M059J (cell line): Measurements from ENCODE around the gene CRELD2. TPM values are rescaled to one million over a fixed set of nuclear protein-coding genes. Genes with fewer than 3 reads are reported as not detected.
"Not testable (repeated sequence)": the region's sequence is repeated elsewhere in the genome, so short reads cannot be mapped to it uniquely, and the experiment has no call there.

Source experiments
- DNase-seq: peaks from one replicate; pipeline ENCODE4 v3.0.0-alpha.2; 2012; ENCODE audit warnings: low read depth
- total RNA-seq: library from RNA; depleted of rRNA; stranded (reverse); fragments of >200 nt; shearing (Covaris generic); gene quantifications from 2 replicates; pipeline ENCODE4 v1.2.3, GENCODE V29; 2014

The CRELD2 gene
- total RNA-seq, 1 experiment from 2014 or later = 83.7 TPM

DNA sequence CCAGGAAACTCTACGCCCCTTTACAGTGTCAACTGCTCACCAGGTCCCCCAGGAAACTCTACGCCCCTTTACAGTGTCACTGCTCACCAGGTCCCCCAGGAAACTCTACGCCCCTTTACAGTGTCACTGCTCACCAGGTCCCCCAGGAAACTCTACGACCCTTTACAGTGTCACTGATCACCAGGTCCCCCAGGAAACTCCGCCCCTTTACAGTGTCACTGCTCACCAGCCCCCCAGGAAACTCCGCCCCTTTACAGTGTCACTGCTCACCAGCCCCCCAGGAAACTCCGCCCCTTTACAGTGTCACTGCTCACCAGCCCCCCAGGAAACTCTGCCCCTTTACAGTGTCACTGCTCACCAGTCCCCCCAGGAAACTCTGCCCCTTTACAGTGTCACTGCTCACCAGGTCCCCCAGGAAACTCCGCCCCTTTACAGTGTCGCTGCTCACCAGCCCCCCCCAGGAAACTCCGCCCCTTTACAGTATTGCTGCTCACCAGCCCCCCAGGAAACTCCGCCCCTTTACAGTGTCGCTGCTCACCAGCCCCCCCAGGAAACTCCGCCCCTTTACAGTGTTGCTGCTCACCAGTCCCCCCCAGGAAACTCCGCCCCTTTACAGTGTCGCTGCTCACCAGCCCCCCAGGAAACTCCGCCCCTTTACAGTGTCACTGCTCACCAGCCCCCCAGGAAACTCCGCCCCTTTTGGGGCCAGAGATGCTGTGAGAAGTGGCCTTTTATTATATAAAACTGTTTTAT is 26.8 kb downstream of the CRELD2 start:
- not testable (repeated sequence) for DNase-seq

GRCh38 chr22:49946612-49947295 is 28.3 kb downstream of the CRELD2 start:
- DNase-seq = no peak

GRCh38 chr22:49947296-49947622 is 28.8 kb downstream of the CRELD2 start:
- DNase-seq = no peak

GRCh38 chr22:49948116-49948957 is 29.9 kb downstream of the CRELD2 start:
- no peak for DNase-seq

GRCh38 chr22:49948958-49949913 is 30.8 kb downstream of the CRELD2 start:
- DNase-seq = no peak

DNA sequence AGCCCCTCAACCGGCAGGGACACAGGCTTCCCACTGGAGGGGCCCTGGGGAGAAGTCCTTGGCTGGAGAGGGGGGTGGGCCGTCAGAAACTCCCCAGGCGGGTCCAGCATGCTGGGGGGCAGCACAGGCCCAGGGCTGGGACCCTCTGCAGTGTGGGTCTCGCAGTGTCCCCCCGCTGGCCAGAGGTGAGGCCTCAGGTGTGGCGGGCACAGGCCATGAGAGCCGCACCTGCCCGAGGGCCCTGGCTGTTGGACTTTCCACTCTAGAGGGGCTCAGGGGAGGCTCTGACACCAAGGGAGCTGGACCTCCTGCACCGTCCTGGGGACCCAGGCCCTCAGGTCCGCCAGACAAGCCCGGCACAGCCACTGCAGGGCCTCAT is 31.5 kb downstream of the CRELD2 start:
- no peak for DNase-seq

DNA sequence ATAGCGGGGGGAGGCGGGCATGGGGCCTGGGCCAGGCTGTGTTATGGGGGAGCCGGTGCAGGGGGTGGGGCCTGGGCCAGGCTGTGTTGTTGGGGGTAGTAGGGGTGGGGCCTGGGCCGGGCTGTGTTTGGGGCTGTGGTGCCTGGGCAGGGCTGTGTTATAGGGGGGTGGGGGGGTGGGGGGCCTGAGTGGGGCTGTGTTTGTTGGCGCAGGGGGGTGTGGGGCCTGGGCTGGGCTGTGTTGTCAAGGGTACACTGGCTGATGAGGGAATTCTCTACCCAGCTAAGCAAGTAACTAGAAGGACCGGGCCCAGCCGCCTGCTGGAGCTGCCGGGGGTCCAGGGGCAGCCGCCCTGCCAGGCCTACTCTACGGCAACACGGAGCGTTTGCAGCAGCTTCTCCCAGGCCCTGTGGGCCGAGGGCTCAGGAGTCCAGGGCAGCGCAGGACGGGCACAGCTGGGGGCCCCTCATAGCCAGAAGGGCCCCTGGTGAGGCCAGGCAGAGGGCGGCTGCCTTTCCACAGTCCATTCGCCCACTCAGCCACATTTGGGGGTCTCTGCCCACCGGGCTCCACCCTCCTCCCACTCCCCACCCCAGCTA is 32.1 kb downstream of the CRELD2 start:
- no peak for DNase-seq

DNA sequence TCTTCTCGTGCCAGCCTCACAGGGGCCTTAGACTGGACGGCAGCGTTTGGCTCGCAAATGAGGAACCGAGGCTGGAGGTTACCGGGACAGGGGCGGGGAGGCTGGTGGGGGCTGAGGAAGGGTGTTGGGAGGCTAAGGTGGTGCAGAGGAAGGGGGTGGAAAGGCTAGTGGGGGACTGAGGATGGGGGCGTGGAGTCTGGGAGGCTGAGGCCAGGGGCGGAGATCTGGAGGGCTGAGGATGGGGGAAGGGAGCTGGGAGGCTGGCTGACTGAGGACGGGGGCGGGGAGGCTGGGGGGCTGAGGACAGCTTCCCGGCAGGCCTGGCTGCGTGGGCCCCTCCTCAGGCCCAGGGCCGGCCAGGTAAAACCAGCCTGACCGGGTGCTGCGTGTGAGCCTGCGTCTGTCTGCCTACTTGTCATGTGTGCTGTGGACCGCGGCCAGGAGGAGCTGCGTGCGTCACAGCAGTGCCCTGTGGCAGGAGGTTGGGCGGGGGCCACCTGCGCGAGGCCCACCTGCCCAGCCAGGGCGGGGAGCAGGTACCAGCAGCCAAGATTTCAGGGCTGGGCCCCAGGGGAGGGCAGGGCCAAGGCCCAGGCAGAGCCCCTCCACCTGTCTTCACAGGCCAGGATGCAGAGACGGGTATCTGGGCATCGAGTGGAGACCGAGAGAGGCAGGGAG is 32.7 kb downstream of the CRELD2 start:
- no peak for DNase-seq

DNA sequence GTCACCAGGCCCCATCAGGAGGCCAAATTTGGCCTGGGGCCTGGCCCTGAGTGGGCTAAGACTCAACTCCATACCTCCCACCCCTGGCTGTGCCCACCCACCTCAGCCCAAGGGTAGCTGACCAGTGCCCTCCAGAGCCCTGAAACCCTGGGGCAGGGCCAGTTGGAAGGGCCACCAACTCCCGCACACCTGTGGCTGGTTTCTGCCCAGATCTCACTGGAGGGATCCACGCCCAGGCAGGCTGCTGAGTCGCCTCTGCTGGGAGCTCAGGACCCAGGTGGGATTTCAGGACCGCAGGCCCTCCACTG is 33.2 kb downstream of the CRELD2 start:
- DNase-seq = no peak

DNA sequence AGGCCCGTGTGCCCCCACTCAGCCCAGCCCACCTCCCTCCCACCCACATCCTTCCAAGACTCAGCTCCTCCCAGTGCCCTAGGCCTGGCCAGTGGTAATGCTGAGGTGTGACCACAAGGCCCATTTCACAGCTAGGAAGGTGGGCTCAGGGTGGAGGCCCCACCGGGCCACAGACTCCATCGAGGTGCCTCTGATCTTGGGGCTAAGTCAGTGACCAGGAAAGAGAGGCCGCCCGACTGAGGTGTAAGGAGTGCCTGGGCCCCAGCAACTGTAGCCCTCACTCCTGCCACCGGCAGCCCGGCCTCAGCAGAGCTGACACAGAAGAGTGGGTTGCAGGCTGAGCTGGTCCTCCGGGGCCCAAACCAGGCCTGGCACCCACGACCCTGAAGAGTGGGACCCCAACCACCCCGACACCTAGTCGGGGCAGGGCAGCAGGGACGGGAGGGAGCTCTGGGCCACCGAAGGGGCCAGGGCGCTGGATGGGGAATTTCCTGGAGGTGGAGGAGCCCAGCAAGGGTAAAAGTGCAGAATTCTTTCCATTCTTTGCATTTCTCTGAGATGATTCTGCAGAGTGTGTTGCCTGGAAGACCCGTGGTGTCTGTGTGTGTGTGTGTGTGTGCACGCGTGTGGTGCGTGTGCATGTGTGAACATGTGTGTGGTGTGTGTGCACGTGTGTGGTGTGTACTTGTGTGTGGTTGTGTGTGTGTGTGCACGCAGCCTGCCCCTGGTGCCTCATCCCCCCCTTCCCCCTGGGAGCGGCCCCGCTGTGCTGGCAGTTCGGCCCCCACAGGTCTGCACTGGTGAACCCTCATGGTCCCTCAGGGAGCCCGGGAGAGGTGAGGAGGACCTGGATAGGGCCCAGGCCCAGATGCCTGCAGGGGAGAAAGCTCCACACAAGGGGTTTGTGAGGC is 33.8 kb downstream of the CRELD2 start:
- DNase-seq = peak; percentile 78

GRCh38 chr22:49953027-49953679 is 34.7 kb downstream of the CRELD2 start:
- no peak for DNase-seq

DNA sequence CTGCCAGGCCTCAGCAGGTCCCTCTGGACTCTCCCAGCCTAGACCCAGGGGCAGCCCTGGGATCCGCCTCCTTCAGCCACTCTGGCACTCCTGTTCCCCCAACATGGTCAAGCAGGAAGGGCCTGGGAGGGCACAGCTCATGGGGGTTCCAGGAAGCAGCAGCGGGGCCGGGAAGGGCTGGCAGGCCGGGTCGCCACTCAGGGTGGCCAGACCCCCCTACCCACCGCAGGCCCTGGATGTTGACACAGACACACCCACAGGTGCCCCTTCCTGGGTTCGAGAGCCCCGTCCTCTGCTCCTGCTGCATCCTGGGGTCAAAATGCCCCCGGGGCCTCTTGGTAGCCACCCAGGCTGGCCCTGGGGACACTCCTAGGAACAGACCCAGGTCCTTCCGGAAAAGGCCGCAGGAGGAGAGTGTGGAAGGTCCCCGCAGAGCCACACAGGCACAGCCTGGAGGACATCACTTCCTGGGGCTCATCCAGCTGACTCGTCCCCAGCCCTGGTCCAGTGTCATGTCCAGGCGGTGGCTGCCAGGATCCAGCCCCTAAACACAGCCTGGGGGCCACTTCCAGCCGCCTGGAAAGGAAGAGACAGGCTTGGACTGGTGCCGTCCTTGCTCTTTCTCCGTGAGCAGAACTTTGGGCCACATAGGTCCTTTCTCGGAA is 35.4 kb downstream of the CRELD2 start:
- no peak for DNase-seq

GRCh38 chr22:49954354-49954753 is 35.9 kb downstream of the CRELD2 start:
- DNase-seq = no peak

GRCh38 chr22:49954991-49955580 is 36.7 kb downstream of the CRELD2 start:
- no peak for DNase-seq

- DNase-seq = no peak
Measured at GRCh38 chr22:49955581-49956417, 37.4 kb downstream of the CRELD2 start.

DNA sequence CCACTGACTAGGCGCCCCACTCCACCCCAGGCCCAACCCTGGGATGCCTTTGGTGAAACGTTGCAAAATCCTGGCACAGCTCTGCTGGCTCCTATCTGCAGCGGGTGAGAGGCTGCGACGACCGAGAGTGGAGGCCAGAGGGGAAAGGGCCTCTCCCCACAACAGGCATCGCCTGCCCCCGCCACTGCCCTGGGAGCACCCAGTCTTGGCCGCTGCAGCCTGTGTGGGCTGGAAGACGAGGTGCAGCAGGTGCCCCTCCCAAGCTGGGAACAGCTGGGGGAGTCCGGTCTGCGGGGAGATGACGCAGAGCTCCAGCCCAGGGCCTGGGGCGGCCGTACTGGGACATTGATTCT is 38.0 kb downstream of the CRELD2 start:
- no peak for DNase-seq
